ENCODE results near the gene FOSL1.
A peak's percentile ranks its signal among the peaks of the same experiment; 100 is the strongest.

The FOSL1 gene

DNA sequence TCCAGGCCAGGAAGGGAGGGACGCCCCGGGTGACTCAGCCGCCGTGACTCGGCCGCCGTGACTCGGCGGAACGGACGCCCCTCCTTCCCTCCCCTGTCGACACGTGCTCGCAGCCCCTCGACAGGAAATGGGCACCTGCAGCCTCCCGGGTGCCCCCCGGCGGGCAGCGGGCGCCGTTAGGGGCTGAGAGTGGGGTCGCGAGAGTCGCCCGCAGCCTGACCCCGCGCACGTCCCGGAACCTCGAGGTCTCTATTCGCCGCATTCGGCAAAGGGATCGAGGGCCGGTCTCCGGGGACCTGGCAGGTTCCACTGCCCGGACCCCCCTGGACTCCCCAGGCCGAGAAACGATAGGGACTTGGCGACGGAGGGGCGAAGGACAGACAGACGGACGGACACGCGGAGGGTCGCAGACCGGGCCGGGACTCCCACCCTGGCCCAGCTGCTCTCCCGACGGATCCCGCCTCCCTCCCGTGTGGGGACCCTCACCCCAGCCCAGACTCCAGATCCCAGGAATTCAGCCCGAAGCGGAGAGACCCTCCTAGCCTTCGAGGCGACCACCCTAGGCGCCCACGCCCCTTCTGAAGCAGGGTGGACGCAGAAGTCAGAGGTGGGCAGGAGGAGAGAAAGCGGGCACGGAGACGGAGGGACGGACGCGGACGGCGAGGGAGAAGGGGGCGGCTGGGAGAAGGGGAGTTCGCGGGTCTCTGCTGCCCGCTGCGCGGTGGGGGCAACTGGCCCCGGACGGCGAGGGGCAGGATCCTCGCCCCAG, 648 bp downstream of the FOSL1 start:
- no peaks in the 10 kb centered on the region for H4K20me1 ChIP-seq (ENCODE audit: insufficient read depth)
- H3K4me1 ChIP-seq (ENCODE audit: low read depth, poor library complexity, severe bottlenecking): peaks cover 40% of the 10 kb centered on the region
- no peaks in the 10 kb centered on the region for H3K79me2 ChIP-seq (ENCODE audit: insufficient read depth, low read depth)
- H3K4me3 ChIP-seq (IDR thresholded peaks at IDR 0.05; ENCODE audit: insufficient read depth, low read depth, low read length): no peak overlapping the region
- no peak overlapping the region for H3K27ac ChIP-seq
- no peaks in the 10 kb centered on the region for H3K27me3 ChIP-seq (ENCODE audit: insufficient read depth, low read depth)
- no peaks in the 10 kb centered on the region for H3K36me3 ChIP-seq (ENCODE audit: insufficient read depth)
- peak overlapping the region; percentile 41; the same call in 1 of the 2 replicates for H3K9ac ChIP-seq
- TF ChIP-seq, protein P1, sequence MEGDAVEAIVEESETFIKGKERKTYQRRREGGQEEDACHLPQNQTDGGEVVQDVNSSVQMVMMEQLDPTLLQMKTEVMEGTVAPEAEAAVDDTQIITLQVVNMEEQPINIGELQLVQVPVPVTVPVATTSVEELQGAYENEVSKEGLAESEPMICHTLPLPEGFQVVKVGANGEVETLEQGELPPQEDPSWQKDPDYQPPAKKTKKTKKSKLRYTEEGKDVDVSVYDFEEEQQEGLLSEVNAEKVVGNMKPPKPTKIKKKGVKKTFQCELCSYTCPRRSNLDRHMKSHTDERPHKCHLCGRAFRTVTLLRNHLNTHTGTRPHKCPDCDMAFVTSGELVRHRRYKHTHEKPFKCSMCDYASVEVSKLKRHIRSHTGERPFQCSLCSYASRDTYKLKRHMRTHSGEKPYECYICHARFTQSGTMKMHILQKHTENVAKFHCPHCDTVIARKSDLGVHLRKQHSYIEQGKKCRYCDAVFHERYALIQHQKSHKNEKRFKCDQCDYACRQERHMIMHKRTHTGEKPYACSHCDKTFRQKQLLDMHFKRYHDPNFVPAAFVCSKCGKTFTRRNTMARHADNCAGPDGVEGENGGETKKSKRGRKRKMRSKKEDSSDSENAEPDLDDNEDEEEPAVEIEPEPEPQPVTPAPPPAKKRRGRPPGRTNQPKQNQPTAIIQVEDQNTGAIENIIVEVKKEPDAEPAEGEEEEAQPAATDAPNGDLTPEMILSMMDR (conservative IDR thresholded peaks at IDR 0.05; ENCODE audit: low read depth, low read length): no peak
- peak overlapping the region; percentile 61 for H2AFZ ChIP-seq (ENCODE audit: low read depth)
- peak overlapping the region; percentile 93 for H3K4me2 ChIP-seq

DNA sequence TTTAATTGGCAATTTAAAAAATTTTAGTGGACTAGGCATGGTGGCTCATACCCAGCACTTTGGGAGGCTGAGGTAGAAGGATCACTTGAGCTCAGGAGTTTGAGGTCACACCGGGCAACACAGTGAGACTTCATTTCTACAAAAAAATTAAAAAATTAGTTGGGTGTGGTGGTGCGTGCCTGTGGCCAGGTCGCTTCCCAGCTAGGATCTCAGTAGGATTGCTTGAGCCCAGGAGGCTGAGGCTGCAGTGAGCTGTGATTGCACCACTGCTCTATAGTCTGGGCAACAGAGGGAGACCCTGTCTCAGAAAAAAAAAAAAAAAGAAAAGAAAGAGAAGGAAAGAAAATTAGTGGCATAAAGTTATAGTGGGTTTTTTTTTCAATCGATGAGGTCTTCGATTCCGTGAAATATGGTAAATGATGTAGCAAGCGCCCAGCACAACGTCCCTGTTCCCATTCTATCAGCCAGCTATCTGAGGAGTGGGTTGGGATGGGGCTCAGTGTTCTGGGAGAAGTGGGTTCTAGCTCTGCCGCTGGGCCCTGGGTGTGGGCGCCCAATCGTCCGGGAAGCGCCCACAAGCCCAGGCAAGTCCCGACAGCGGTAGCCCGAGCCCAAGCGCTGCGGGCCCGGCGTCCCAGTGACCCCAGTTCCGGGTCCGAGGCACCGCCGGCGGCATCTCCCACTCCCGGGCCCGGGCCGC, 1.4 kb downstream of the FOSL1 start:
- Histone ChIP-seq H3K27me3 (ENCODE audit: insufficient read depth, low read depth) (no peaks in the 10 kb centered on the region), H4K20me1 (ENCODE audit: insufficient read depth) (no peaks in the 10 kb centered on the region), H3K4me3 (IDR thresholded peaks at IDR 0.05; ENCODE audit: insufficient read depth, low read depth, low read length) (no peak overlapping the region), H3K4me2 (no peak overlapping the region), H3K36me3 (ENCODE audit: insufficient read depth) (no peaks in the 10 kb centered on the region), H2AFZ (ENCODE audit: low read depth) (no peak overlapping the region), H3K4me1 (ENCODE audit: low read depth, poor library complexity, severe bottlenecking) (peaks cover 34% of the 10 kb centered on the region), H3K27ac (no peak overlapping the region), H3K79me2 (ENCODE audit: insufficient read depth, low read depth) (no peaks in the 10 kb centered on the region), H3K9ac (no peak overlapping the region)
- TF ChIP-seq, protein P1 (conservative IDR thresholded peaks at IDR 0.05; ENCODE audit: low read depth, low read length): no peak

DNA sequence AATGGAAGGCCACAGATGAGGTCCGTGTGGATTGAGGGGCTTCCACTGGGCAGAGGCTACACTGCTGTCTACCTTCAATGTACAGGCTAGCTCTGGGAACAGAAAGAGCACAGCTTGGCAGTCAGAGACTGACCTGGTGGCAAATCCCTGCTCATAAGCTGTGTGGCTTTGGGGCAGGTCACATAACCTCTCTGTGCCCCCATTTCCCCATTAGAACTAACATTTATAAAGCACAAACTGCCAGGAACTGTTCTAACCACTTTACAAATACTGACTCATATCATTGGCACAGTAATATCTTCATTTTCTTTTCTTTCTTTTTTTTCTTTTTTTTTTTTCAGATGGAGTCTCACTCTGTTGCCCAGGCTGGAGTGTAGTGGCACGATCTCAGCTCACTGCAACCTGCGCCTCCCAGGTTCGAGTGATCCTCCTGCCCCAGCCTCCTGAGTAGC, 3.1 kb downstream of the FOSL1 start:
- no peaks in the 10 kb centered on the region for H3K36me3 ChIP-seq (ENCODE audit: insufficient read depth)
- no peaks in the 10 kb centered on the region for H3K27me3 ChIP-seq (ENCODE audit: insufficient read depth, low read depth)
- H3K4me3 ChIP-seq (IDR thresholded peaks at IDR 0.05; ENCODE audit: insufficient read depth, low read depth, low read length): no peak overlapping the region
- no peak overlapping the region for H3K4me2 ChIP-seq
- peaks cover 3% of the 10 kb centered on the region for H3K79me2 ChIP-seq (ENCODE audit: insufficient read depth, low read depth)
- H4K20me1 ChIP-seq (ENCODE audit: insufficient read depth): no peaks in the 10 kb centered on the region
- H3K9ac ChIP-seq: no peak overlapping the region
- TF ChIP-seq, protein P1 (conservative IDR thresholded peaks at IDR 0.05; ENCODE audit: low read depth, low read length): no peak
- H2AFZ ChIP-seq (ENCODE audit: low read depth): no peak overlapping the region
- peaks cover 28% of the 10 kb centered on the region for H3K4me1 ChIP-seq (ENCODE audit: low read depth, poor library complexity, severe bottlenecking)
- no peak overlapping the region for H3K27ac ChIP-seq

DNA sequence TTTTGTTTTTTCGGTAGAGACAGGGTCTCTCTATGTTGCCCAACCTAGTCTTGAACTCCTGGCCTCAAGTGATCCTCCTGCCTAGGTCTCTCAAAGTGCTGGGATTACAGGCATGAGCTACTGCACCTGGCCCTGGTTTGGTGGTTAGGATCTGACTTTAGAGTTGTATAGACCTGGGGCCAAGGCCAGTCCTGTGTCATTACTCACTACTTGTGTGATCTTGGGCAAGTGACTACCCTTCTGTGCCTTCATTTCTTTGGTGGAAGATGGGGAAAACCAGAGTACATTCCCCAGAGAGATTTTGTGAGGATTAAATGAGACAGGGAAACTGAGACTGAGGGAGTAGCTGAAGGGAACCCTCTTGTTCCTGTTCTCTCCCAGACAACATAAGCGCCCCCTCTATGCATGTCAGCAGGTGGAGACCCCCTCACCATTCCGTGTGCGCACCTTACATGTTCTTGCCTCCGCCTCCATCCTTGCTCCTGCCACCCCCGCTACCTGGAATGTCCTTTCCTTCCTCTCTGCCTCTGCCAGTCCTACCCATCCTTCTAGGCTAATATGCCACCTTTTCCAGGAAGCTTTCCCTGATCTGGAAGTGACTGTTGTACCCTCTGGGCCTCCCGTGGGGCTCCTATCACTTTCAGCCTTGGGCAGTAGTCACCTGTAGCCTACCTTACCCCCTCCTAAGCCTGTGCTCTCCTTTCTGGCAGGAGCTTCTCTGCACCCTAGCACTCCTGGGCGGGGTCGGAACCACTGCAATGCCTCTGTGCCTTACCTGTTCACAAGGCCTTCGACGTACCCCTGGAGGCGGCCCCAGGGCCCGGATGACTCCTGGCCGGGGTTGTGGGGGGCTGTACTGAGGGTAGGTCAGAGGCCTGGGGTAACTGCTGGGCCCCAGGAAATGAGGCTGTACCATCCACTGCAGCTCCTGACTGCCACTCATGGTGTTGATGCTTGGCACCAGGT, 3.9 kb downstream of the FOSL1 start:
- Histone ChIP-seq H3K4me2 (no peak overlapping the region), H3K79me2 (ENCODE audit: insufficient read depth, low read depth) (peaks cover 10% of the 10 kb centered on the region), H3K4me1 (ENCODE audit: low read depth, poor library complexity, severe bottlenecking) (peaks cover 22% of the 10 kb centered on the region), H2AFZ (ENCODE audit: low read depth) (no peak overlapping the region), H3K27me3 (ENCODE audit: insufficient read depth, low read depth) (no peaks in the 10 kb centered on the region), H3K9ac (no peak overlapping the region), H3K4me3 (IDR thresholded peaks at IDR 0.05; ENCODE audit: insufficient read depth, low read depth, low read length) (no peak overlapping the region), H3K36me3 (ENCODE audit: insufficient read depth) (no peaks in the 10 kb centered on the region), H3K27ac (no peak overlapping the region), H4K20me1 (ENCODE audit: insufficient read depth) (no peaks in the 10 kb centered on the region)
- TF ChIP-seq, protein P1 (conservative IDR thresholded peaks at IDR 0.05; ENCODE audit: low read depth, low read length): no peak
